SK-N-MC (cell line): ENCODE data around the gene DDX43.

Experiments
- EZH2 ChIP-seq: fragments of 200-600 bp; sonication (generic); IDR thresholded peaks from one replicate; pipeline ENCODE4 v1.6.1; 2017; ENCODE audit warnings: antibody characterized with exemption
- POLR2AphosphoS5 ChIP-seq: IDR thresholded peaks from 2 replicates; pipeline ENCODE4 v1.6.1; 2012; ENCODE audit warnings: mild to moderate bottlenecking, low read depth, low read length, borderline replicate concordance

DNA sequence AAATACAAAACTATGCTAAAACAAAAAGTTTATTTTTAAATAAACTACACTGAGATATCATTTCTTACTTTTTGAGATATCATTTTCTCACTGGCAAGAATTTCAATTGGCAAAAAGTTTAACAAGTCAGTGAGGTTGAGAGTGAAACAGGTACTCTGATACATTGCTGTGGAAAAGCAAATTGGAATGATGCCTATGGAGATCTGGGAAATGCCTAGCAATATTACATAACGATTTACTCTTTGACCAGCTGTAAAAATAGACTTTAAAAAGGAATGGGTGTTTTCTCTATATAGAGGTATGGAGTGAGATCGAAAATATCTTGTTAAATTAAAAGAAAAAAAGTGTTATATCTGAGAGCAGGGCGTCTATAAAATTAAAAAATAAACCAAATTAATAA lies 40.6 kb downstream of the DDX43 start:
- TF ChIP-seq EZH2 (no peak), POLR2AphosphoS5 (no peak)
